ENCODE results near the gene SLC7A5.

DNA sequence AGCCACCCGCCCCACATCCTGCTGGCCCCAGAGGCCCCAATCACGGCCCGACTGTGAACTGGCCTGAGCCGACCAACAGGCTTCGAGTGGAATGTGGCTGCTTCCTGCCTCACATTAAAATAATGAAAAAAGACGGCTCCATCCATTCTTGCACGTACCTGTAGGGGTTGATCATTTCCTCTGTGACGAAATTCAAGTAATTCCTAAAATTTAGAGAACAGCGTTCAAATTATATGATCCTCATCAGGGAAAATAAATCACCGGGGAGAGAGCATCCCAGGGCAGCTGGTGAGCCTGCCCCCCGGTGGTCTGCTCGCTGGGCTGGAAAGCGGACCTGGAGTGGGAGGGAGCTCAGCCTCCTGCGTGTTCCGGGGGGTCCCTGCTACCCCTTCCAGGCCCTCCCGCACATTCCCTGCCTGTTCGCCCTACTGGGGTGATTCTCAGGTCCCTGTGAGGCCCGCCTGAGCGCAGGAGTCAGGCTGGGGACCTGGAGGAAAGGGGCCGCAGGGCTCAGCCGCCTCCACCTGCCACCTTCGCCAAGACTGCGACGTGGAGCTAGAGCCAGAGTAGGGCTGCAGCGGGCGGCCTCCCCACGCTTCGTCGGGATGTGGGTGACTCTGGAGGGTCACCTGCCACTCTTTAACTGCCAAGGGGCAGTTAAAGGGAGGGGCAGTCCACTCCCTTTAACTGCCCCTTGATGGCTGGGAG is 28.9 kb downstream of the SLC7A5 start:
- no peak for TF ChIP-seq POLR2A (IDR thresholded peaks at IDR 0.05)
- TF ChIP-seq POLR2AphosphoS5 (IDR thresholded peaks at IDR 0.05): no peak

All from transverse colon (tissue), 3 donors.